ENCODE results near the gene POLG. TPM values are rescaled to one million over a fixed set of nuclear protein-coding genes. Genes with fewer than 3 reads are reported as not detected.

The POLG gene
- total RNA-seq, 1 donor from 2014 or later: 55.0 TPM

GRCh38 chr15:89329329-89330084, 5.1 kb downstream of the POLG start:
- Mint-ChIP-seq H3K27me3 (no peaks in the 10 kb centered on the region), H3K36me3 (peaks cover 26% of the 10 kb centered on the region)
- TF ChIP-seq CTCF (conservative IDR thresholded peaks at IDR 0.05): no peak

GRCh38 chr15:89328398-89329254, 6.0 kb downstream of the POLG start:
- no peak overlapping the region for H3K4me3 Mint-ChIP-seq
- no peak for TF ChIP-seq CTCF (conservative IDR thresholded peaks at IDR 0.05)
- no peaks in the 10 kb centered on the region for H3K9me3 Mint-ChIP-seq
- DNase-seq (ENCODE audit: extremely low spot score, unreplicated experiment): no peak
- peaks cover 28% of the 10 kb centered on the region for H3K36me3 Mint-ChIP-seq
- peaks cover 20% of the 10 kb centered on the region for H3K4me1 Mint-ChIP-seq (ENCODE audit: unreplicated experiment)
- no peaks in the 10 kb centered on the region for H3K27me3 Mint-ChIP-seq
- no peak overlapping the region for H3K27ac Mint-ChIP-seq

More at GRCh38 chr15:89329329-89330084, 5.1 kb downstream of the POLG start:
- no peak overlapping the region for H3K4me3 Mint-ChIP-seq
- peaks cover 20% of the 10 kb centered on the region for H3K4me1 Mint-ChIP-seq (ENCODE audit: unreplicated experiment)
- no peak overlapping the region for H3K27ac Mint-ChIP-seq
- DNase-seq (ENCODE audit: extremely low spot score, unreplicated experiment): no peak
- no peaks in the 10 kb centered on the region for H3K9me3 Mint-ChIP-seq

GRCh38 chr15:89327113-89327512, 7.5 kb downstream of the POLG start:
- Mint-ChIP-seq H3K36me3 (peaks cover 21% of the 10 kb centered on the region), H3K27ac (no peak overlapping the region), H3K9me3 (no peaks in the 10 kb centered on the region), H3K4me1 (ENCODE audit: unreplicated experiment) (peaks cover 12% of the 10 kb centered on the region), H3K4me3 (no peak overlapping the region), H3K27me3 (no peaks in the 10 kb centered on the region)
- no peak for TF ChIP-seq CTCF (conservative IDR thresholded peaks at IDR 0.05)
- DNase-seq (ENCODE audit: extremely low spot score, unreplicated experiment): no peak

GRCh38 chr15:89326316-89326715, 8.3 kb downstream of the POLG start:
- no peak for TF ChIP-seq CTCF (conservative IDR thresholded peaks at IDR 0.05)
- Mint-ChIP-seq H3K9me3 (no peaks in the 10 kb centered on the region), H3K4me1 (ENCODE audit: unreplicated experiment) (peaks cover 5% of the 10 kb centered on the region), H3K27ac (no peak overlapping the region), H3K27me3 (no peaks in the 10 kb centered on the region), H3K4me3 (no peak overlapping the region), H3K36me3 (peaks cover 15% of the 10 kb centered on the region)
- DNase-seq (ENCODE audit: extremely low spot score, unreplicated experiment): no peak

- Mint-ChIP-seq H3K36me3 (peaks cover 13% of the 10 kb centered on the region), H3K9me3 (no peaks in the 10 kb centered on the region), H3K4me1 (ENCODE audit: unreplicated experiment) (no peaks in the 10 kb centered on the region), H3K27ac (no peak overlapping the region), H3K27me3 (no peaks in the 10 kb centered on the region), H3K4me3 (no peak overlapping the region)
- TF ChIP-seq CTCF (conservative IDR thresholded peaks at IDR 0.05): no peak
- DNase-seq (ENCODE audit: extremely low spot score, unreplicated experiment): no peak
These were observed 9.4 kb downstream of the POLG start for GRCh38 chr15:89325039-89325803.

All from type B pancreatic cell (in vitro differentiated cells).